ENCODE measurements around the gene CELSR1.

Gene CELSR1

GRCh38 chr22:46376111-46376510 is 161.3 kb downstream of the CELSR1 start:
- Mint-ChIP-seq H3K9me3 (ENCODE audit: low read depth) (peaks cover 4% of the 10 kb centered on the region), H3K27ac (no peak overlapping the region), H3K4me1 (ENCODE audit: low read depth) (peaks cover 26% of the 10 kb centered on the region), H3K36me3 (peaks cover 5% of the 10 kb centered on the region), H3K27me3 (no peaks in the 10 kb centered on the region), H3K4me3 (no peak overlapping the region)

DNA sequence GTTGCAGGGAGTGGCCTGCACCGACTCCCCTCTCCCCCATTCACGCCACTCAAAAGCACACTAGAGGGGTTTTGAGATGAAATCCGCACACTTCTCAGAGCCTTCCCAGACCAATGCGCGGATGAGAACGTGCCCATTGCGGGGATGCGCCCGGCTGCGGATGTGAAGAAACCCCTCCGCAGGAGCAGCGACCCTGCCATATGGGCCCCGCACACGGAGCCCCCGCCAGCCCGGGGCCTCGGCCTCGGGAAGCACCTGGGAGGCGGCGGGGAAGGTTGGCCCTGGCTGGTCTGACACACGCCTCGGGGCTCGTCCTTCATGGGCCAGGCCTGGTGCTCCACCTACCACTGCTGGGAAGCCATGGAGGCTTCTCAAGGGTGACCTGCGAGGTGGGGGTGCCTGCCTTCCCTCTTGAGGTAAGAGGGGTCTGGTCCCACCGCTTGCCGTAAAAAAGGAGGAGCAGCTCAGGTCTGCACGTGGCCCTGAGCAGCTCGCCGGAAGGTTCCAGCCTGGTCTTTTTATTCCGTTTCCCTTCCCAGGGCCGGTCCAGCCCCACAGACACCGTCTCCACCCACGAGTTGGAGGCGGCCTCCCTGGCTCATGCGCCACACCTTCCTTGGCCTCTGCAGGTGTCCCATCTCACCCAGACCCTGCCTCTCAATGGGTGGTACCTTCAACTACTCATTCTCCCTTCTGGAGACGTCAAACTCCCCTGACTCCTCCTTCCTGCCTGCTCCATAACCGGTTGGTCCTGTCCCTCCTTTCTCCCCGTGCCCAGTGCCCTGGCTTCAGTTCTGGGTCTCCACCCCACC is 162.6 kb downstream of the CELSR1 start:
- Mint-ChIP-seq H3K4me1 (ENCODE audit: low read depth) (peaks cover 37% of the 10 kb centered on the region), H3K27me3 (no peaks in the 10 kb centered on the region), H3K9me3 (ENCODE audit: low read depth) (peaks cover 4% of the 10 kb centered on the region), H3K4me3 (no peak overlapping the region), H3K36me3 (peaks cover 5% of the 10 kb centered on the region), H3K27ac (no peak overlapping the region)

DNA sequence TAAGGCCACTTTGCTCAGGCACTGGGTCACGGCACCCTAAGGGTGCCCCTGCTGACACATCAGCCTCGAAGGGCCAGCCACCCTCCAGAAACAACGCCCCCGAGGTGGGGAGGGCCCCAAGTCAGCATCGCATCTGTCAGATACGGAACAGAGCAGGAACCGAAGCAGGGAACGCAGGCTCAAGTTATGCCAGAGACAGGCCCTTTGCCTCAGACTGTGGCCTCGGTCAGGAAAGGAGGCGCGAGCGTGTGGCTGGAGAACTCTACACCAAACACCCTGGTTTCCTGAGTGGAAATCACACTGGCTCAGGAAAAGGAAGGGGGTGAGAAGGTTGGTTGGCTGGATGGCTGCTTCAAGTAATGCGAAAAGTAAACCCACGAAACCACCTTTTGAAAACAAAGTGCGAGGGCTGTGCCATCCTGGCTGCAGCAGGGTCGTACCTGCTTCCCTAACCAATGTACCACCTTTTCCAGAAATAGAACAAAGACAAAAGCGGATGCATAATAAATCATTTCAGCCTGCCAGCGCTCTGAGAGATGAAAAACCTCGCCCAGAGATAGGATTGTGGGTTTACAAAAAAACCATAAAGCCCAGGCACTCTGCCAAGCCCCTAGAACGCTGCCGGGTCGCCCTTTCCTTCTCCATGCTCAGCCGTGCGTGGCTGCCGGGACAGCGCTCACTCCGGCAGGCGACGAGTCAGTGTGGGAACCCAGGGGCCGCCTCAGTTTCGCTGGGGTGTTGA is 163.3 kb downstream of the CELSR1 start:
- H3K36me3 Mint-ChIP-seq: peaks cover 5% of the 10 kb centered on the region

GRCh38 chr22:46373159-46373558 is 164.3 kb downstream of the CELSR1 start:
- Mint-ChIP-seq H3K36me3 (peaks cover 5% of the 10 kb centered on the region), H3K27ac (no peak overlapping the region), H3K9me3 (ENCODE audit: low read depth) (peaks cover 4% of the 10 kb centered on the region), H3K27me3 (no peaks in the 10 kb centered on the region), H3K4me1 (ENCODE audit: low read depth) (peaks cover 38% of the 10 kb centered on the region), H3K4me3 (peak overlapping the region; percentile 35)

More for the DNA sequence above, 163.3 kb downstream of the CELSR1 start:
- Mint-ChIP-seq H3K4me3 (peak overlapping the region; percentile 49), H3K27ac (no peak overlapping the region), H3K27me3 (no peaks in the 10 kb centered on the region), H3K4me1 (ENCODE audit: low read depth) (peaks cover 38% of the 10 kb centered on the region), H3K9me3 (ENCODE audit: low read depth) (peaks cover 4% of the 10 kb centered on the region)

- no peak overlapping the region for H3K27ac Mint-ChIP-seq
- H3K4me1 Mint-ChIP-seq (ENCODE audit: low read depth): peaks cover 41% of the 10 kb centered on the region
- H3K4me3 Mint-ChIP-seq: peak overlapping the region; percentile 35
- no peaks in the 10 kb centered on the region for H3K27me3 Mint-ChIP-seq
- peaks cover 4% of the 10 kb centered on the region for H3K9me3 Mint-ChIP-seq (ENCODE audit: low read depth)
- H3K36me3 Mint-ChIP-seq: peaks cover 5% of the 10 kb centered on the region
Measured at GRCh38 chr22:46372686-46373085, 164.7 kb downstream of the CELSR1 start.

- peaks cover 3% of the 10 kb centered on the region for H3K36me3 Mint-ChIP-seq
- no peaks in the 10 kb centered on the region for H3K27me3 Mint-ChIP-seq
- H3K9me3 Mint-ChIP-seq (ENCODE audit: low read depth): peaks cover 4% of the 10 kb centered on the region
- no peak overlapping the region for H3K4me3 Mint-ChIP-seq
- H3K4me1 Mint-ChIP-seq (ENCODE audit: low read depth): peaks cover 42% of the 10 kb centered on the region
- no peak overlapping the region for H3K27ac Mint-ChIP-seq
Measured at GRCh38 chr22:46371623-46372226, 165.7 kb downstream of the CELSR1 start.

DNA sequence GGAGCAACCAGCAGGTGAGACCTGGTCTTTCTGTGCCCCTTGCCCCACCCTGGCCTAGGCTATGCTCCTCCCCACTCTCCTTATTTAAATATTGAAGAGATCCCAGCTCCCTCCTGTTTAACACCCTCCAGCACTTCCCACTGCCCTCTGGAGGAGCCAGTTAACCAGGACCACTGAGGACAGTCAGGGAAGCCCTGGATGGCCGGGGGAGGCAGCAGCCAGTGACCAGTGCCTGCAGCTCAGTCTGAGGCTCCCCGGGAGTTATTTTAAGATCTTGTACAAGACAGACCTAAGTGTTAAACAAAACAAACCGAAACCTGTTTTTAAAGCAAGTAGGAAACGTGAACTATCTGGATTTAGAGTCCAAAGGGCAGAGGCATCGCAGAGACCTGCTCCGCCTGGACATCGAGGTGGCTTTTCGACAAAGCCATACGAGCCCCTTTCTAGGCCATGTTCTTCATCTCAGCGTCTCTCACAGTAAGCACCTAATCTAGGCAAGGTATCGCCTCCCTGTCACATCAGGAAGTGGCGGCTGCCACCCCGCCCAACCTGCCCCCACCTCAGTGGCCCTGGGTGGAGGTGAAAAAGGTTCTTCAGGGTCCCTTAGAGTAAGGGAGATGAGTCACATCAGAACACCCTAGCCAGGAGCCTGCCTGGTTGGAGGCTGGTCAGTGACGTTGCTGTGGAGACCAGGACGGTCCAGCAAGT is 166.7 kb downstream of the CELSR1 start:
- H3K4me1 Mint-ChIP-seq (ENCODE audit: low read depth): peaks cover 42% of the 10 kb centered on the region

GRCh38 chr22:46369716-46370583 is 167.5 kb downstream of the CELSR1 start:
- Mint-ChIP-seq H3K4me1 (ENCODE audit: low read depth) (peaks cover 39% of the 10 kb centered on the region), H3K27me3 (no peaks in the 10 kb centered on the region), H3K27ac (no peak overlapping the region), H3K4me3 (no peak overlapping the region), H3K9me3 (ENCODE audit: low read depth) (no peaks in the 10 kb centered on the region), H3K36me3 (no peaks in the 10 kb centered on the region)

More for the DNA sequence above, 166.7 kb downstream of the CELSR1 start:
- H3K27me3 Mint-ChIP-seq: no peaks in the 10 kb centered on the region
- H3K4me3 Mint-ChIP-seq: no peak overlapping the region
- H3K9me3 Mint-ChIP-seq (ENCODE audit: low read depth): peaks cover under 1% of the 10 kb centered on the region
- H3K36me3 Mint-ChIP-seq: no peaks in the 10 kb centered on the region
- H3K27ac Mint-ChIP-seq: no peak overlapping the region

DNA sequence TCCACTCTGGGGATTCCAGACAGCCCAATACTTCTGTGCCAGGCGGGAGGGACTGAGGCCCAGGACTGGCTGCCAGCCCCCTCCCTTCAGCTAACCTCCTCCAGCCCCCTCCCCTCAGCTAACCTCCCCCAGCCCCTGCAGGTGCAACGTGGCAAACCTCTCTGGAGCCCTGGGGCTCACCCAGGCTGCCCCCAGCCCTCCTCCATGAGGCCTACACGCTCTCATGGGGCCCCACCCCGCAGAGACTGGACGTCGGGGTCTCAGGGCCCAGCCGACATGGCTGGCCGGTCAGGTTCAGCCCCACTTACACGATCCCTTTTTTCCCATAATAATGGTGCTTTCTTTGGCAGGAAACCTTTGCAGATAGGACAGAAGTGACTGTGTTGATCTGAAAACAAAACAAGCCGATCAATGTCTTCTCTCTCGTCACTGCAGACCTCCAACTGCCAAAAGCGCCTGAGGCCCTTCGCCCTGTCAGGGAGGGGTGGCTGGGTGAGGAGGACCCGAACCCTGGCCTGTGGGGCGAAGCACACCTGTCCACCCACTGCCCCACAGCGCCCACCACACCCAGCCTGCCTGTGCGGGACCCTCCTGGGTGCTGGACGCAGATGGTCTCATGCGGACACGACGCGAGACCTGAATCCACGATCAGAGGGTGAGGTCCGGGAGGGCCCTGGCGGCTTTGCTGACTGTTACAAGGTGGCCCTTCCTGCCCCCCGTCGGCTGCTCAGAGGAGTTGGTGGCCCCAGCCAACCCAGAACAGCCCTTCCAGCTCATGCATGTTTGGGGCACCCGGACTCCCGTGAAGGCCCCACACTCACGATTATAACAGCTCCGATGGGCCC is 168.3 kb downstream of the CELSR1 start:
- no peaks in the 10 kb centered on the region for H3K27me3 Mint-ChIP-seq
- H3K9me3 Mint-ChIP-seq (ENCODE audit: low read depth): no peaks in the 10 kb centered on the region
- H3K4me1 Mint-ChIP-seq (ENCODE audit: low read depth): peaks cover 35% of the 10 kb centered on the region
- H3K36me3 Mint-ChIP-seq: no peaks in the 10 kb centered on the region
- H3K4me3 Mint-ChIP-seq: no peak overlapping the region
- no peak overlapping the region for H3K27ac Mint-ChIP-seq

GRCh38 chr22:46368422-46368821 is 169.0 kb downstream of the CELSR1 start:
- Mint-ChIP-seq H3K27ac (no peak overlapping the region), H3K36me3 (no peaks in the 10 kb centered on the region), H3K9me3 (ENCODE audit: low read depth) (no peaks in the 10 kb centered on the region), H3K27me3 (no peaks in the 10 kb centered on the region), H3K4me1 (ENCODE audit: low read depth) (peaks cover 29% of the 10 kb centered on the region), H3K4me3 (no peak overlapping the region)

- no peaks in the 10 kb centered on the region for H3K27me3 Mint-ChIP-seq
Measured at GRCh38 chr22:46367707-46368191, 169.7 kb downstream of the CELSR1 start.

GRCh38 chr22:46366801-46367706 is 170.4 kb downstream of the CELSR1 start:
- H3K27ac Mint-ChIP-seq: no peak overlapping the region
- no peaks in the 10 kb centered on the region for H3K36me3 Mint-ChIP-seq
- no peak overlapping the region for H3K4me3 Mint-ChIP-seq
- H3K9me3 Mint-ChIP-seq (ENCODE audit: low read depth): no peaks in the 10 kb centered on the region
- H3K4me1 Mint-ChIP-seq (ENCODE audit: low read depth): peaks cover 22% of the 10 kb centered on the region
- H3K27me3 Mint-ChIP-seq: no peaks in the 10 kb centered on the region

More at GRCh38 chr22:46367707-46368191, 169.7 kb downstream of the CELSR1 start:
- Mint-ChIP-seq H3K27ac (no peak overlapping the region), H3K4me1 (ENCODE audit: low read depth) (peaks cover 25% of the 10 kb centered on the region), H3K36me3 (no peaks in the 10 kb centered on the region), H3K9me3 (ENCODE audit: low read depth) (no peaks in the 10 kb centered on the region), H3K4me3 (no peak overlapping the region)
